Prostate gland (tissue), 2 donors: ENCODE data around the gene NUP205. TPM values are rescaled to one million over a fixed set of nuclear protein-coding genes. Genes with fewer than 3 reads are reported as not detected.

Experiments
- DNase-seq: peaks from one replicate; pipeline ENCODE4 v3.0.0-alpha.2; 2019; ENCODE audit warnings: low spot score
- H3K27ac ChIP-seq, 2 donors: fragments of 200-600 bp; sonication (generic); 2 replicates each; pipeline ENCODE4 v1.5.1; 2017 to 2019
- H3K27me3 ChIP-seq: fragments of 200-600 bp; sonication (generic); replicated peaks from 2 replicates; pipeline ENCODE4 v1.5.1; 2019; ENCODE audit not compliant: insufficient read depth
- H3K36me3 ChIP-seq, 2 donors: fragments of 200-600 bp; sonication (generic); 1 replicate in 1 of 2; 2 replicates in 1 of 2; pipeline versions ENCODE4 v1.5.1 to v1.8.1; 2017 to 2019
- H3K4me1 ChIP-seq: fragments of 200-600 bp; sonication (generic); replicated peaks from 2 replicates; pipeline ENCODE4 v1.5.1; 2019
- H3K4me3 ChIP-seq, 2 donors: fragments of 200-600 bp; sonication (generic); 2 replicates each; pipeline ENCODE4 v1.5.1; 2017 to 2019
- H3K9me3 ChIP-seq: fragments of 200-600 bp; sonication (generic); 2 replicates; pipeline ENCODE4 v1.5.1; 2017
- POLR2A ChIP-seq: fragments of 450-650 bp; IDR thresholded peaks from one replicate; pipeline ENCODE4 v1.6.1; 2016; ENCODE audit warnings: antibody characterized with exemption, mild to moderate bottlenecking
- POLR2AphosphoS5 ChIP-seq: sonication (generic); formaldehyde crosslinking; IDR thresholded peaks from one replicate; pipeline ENCODE4 v1.6.1; 2017; ENCODE audit warnings: antibody characterized with exemption
- WGBS: methylation state at CpG from one replicate; pipeline ENCODE4 v1.1.5; 2018; 5-methylcytosine and 5-hydroxymethylcytosine counted together
- intact Hi-C: fragments of 100-400 bp; cut with DNase I; formaldehyde crosslinking; loops from one replicate; pipeline ENCODE4 v1.14.2; 2022
- total RNA-seq, 2 donors: library from RNA; depleted of rRNA; stranded (reverse); fragments of >200 nt; gene quantifications; one replicate each; pipeline ENCODE4 v1.1.0, GENCODE V29; 2016
- TF ChIP-seq, protein P1 (sequence below), 4 experiments: fragments of 200-600 bp in 2 of 4; fragments of 450-650 bp in 2 of 4; sonication (generic) in 2 of 4; IDR thresholded peaks; 1 replicate in 3 of 4; 2 replicates in 1 of 4; pipeline ENCODE4 v1.5.1; 2016 to 2019; ENCODE audit warnings: antibody characterized with exemption in 4 of 4, mild to moderate bottlenecking in 2 of 4, moderate library complexity in 2 of 4

Gene NUP205
- total RNA-seq, 2 donors from 2014 or later = 33.1 to 62.4 TPM

DNA sequence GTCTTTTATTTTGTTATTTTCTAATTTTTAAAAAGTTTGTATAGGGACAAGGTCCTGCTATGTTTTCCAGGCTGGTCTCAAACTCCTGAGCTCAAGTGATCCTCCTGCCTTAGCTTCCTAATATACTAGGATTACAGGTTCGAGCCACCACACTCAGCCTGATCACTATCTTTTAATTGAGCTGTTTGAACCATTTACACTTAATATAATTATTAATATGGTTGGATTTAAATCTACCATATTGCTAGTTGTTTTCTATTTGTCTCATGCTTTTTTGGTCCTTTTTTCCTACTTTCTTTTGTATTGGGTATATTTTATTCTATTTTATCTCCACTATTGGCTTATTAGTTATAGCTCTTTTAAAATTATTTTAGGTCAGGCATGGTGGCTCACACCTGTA, 34.6 kb upstream of the NUP205 start:
- H3K9me3 ChIP-seq = no peaks in the 10 kb centered on the region
- 94% methylated on average over 1 of the region's 1 CpG for WGBS
- intact Hi-C loops = no loop called here

DNA sequence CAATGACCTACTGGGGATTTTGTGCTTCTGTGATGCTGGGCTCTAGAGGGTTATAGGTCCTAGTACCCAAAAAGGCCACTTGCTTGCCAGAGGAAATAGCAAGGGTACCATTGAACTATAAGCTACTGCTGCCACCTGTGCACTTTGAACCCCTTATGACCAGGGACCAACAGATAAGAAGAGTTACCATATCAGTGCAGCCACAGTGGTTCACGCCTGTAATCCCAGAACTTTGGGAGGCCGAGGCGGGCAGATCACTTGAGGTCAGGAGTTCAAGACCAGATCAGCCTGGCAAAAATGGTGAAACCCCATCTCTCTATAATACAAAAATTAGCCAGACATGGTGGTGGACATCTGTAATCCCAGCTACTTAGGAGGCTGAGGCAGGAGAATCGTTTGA, 32.3 kb upstream of the NUP205 start:
- WGBS = 91% methylated on average over 4 of the region's 4 CpGs
- Histone ChIP-seq H3K4me3 (no peak overlapping the region), H3K27me3 (no peaks in the 10 kb centered on the region), H3K27ac (no peak overlapping the region), H3K4me1 (no peaks in the 10 kb centered on the region), H3K9me3 (no peaks in the 10 kb centered on the region), H3K36me3 (no peaks in the 10 kb centered on the region)
- intact Hi-C loops = no loop called here
- TF ChIP-seq POLR2AphosphoS5 = no peak
- no peak for TF ChIP-seq POLR2A
- TF ChIP-seq, protein P1, sequence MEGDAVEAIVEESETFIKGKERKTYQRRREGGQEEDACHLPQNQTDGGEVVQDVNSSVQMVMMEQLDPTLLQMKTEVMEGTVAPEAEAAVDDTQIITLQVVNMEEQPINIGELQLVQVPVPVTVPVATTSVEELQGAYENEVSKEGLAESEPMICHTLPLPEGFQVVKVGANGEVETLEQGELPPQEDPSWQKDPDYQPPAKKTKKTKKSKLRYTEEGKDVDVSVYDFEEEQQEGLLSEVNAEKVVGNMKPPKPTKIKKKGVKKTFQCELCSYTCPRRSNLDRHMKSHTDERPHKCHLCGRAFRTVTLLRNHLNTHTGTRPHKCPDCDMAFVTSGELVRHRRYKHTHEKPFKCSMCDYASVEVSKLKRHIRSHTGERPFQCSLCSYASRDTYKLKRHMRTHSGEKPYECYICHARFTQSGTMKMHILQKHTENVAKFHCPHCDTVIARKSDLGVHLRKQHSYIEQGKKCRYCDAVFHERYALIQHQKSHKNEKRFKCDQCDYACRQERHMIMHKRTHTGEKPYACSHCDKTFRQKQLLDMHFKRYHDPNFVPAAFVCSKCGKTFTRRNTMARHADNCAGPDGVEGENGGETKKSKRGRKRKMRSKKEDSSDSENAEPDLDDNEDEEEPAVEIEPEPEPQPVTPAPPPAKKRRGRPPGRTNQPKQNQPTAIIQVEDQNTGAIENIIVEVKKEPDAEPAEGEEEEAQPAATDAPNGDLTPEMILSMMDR (IDR thresholded peaks at IDR 0.05) = no peak
- no peak for DNase-seq

More for the DNA sequence above, 34.6 kb upstream of the NUP205 start:
- Histone ChIP-seq H3K27me3 (no peaks in the 10 kb centered on the region), H3K4me1 (no peaks in the 10 kb centered on the region), H3K4me3 (no peak overlapping the region), H3K27ac (no peak overlapping the region), H3K36me3 (no peaks in the 10 kb centered on the region)
- DNase-seq = no peak
- no peak for TF ChIP-seq POLR2AphosphoS5
- TF ChIP-seq, protein P1 (IDR thresholded peaks at IDR 0.05) = no peak
- TF ChIP-seq POLR2A = no peak

DNA sequence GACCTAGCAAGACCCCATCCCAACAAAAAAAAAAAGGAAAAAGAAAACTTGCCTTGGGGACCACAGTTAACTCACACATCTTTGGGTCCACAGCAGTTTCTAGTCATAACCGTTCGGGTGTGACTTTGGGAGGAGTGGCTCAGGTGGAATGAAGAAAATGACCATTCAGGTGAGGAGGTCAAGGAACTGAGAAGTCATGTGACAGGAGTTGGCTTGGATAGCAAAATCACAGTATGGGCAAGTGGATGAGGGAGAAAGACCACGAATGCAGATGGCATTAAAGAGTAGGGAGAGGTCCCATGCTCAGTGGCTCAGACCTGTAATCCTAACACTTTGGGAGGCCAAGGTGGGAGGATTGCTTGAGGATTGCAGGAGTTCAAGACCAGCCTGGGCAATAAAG, 30.7 kb upstream of the NUP205 start:
- no peaks in the 10 kb centered on the region for H3K27me3 ChIP-seq
- no peaks in the 10 kb centered on the region for H3K9me3 ChIP-seq
- intact Hi-C loops = no loop called here
- DNase-seq = no peak
- H3K4me3 ChIP-seq = no peak overlapping the region
- H3K27ac ChIP-seq = no peak overlapping the region
- no peaks in the 10 kb centered on the region for H3K4me1 ChIP-seq
- WGBS = 90% methylated on average over 3 of the region's 3 CpGs
- no peaks in the 10 kb centered on the region for H3K36me3 ChIP-seq
- no peak for TF ChIP-seq POLR2A
- no peak for TF ChIP-seq POLR2AphosphoS5
- TF ChIP-seq, protein P1 (IDR thresholded peaks at IDR 0.05) = no peak

DNA sequence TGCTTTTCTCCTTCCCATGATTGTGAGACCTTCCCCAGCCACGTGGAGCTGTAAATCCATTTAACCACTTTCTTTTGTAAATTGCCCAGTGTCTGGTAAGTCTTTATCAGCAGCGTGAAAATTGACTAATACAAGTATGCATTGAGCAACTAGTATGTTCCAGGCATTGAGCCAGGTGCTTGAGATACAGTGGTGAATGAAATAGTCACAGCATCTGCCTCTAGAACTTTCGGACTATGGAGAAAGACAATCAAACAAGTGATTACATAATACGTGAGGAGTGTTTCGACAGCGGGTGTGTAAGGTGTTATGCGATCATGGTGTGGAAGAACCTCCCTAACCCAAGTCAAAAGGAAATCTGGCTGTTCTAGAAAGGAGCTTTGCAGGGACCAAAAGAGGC, 21.6 kb upstream of the NUP205 start:
- DNase-seq = no peak
- 76% methylated on average over 7 of the region's 7 CpGs for WGBS
- no peak overlapping the region for H3K4me3 ChIP-seq
- no peak overlapping the region for H3K27ac ChIP-seq
- TF ChIP-seq, protein P1 (IDR thresholded peaks at IDR 0.05) = no peak
- TF ChIP-seq POLR2A (no peak), POLR2AphosphoS5 (no peak)
- intact Hi-C loops = no loop called here
- H3K27me3 ChIP-seq = no peaks in the 10 kb centered on the region
- no peaks in the 10 kb centered on the region for H3K36me3 ChIP-seq
- no peaks in the 10 kb centered on the region for H3K4me1 ChIP-seq
- no peaks in the 10 kb centered on the region for H3K9me3 ChIP-seq

DNA sequence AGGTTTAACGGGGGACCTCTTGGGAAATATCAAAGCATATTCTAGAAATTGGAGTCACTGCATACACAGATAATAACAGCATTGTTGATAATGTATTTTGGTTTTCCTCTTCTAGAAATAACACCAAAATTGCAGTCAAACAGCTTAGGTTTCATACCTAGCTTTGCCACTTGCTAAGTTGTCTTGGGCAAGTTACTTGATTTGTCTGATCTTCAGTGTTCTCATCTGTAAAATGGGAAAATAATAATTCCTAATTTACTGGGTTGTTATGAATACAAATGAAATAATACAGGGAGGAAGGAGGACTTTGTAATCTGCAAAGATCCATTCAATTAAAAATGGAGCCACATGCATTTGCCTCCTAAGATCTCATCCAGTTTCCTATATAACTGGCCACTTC, 20.3 kb upstream of the NUP205 start:
- Histone ChIP-seq H3K27ac (no peak overlapping the region), H3K9me3 (no peaks in the 10 kb centered on the region), H3K27me3 (no peaks in the 10 kb centered on the region), H3K4me1 (no peaks in the 10 kb centered on the region), H3K36me3 (no peaks in the 10 kb centered on the region), H3K4me3 (no peak overlapping the region)
- DNase-seq = no peak
- 89% methylated on average over 1 of the region's 1 CpG for WGBS
- TF ChIP-seq, protein P1 (IDR thresholded peaks at IDR 0.05) = no peak
- no peak for TF ChIP-seq POLR2AphosphoS5
- no peak for TF ChIP-seq POLR2A
- intact Hi-C loops = no loop called here
